Cortex of kidney (tissue), 1 donor: ENCODE results near the gene PKN3.

ENCODE experiments used
- DNase-seq: peaks from one replicate; lab custom pipeline; 2025; lab: John Stamatoyannopoulos, UW

Gene PKN3

DNA sequence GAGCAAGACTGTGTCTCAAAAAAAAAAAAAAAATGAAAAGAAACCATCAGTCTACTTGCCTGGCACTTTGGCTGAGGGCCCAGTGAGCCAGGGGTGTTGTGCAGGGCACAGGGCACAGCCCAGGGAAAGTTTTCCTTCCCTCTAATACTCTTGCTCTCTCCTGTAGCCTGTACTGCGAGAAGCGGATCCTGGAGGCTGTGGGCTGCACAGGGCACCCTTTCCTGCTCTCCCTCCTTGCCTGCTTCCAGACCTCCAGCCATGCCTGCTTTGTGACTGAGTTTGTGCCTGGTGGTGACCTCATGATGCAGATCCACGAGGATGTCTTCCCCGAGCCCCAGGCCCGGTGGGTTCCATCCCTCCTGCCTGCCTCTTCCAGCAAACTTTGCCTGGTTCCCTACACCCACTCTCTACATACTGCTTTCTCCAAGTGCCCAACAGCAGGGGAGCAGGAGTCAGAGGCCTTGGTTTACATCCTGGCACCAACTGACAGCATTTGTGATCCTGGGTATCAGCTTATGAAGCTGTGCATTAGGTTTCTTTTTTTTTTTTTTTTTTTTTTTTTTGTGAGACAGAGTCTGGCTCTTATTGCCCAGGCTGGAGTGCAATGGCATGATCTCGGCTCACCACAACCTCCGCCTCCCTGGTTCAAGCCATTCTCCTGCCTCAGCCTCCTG, 14.4 kb downstream of the PKN3 start:
- no peak for DNase-seq

DNA sequence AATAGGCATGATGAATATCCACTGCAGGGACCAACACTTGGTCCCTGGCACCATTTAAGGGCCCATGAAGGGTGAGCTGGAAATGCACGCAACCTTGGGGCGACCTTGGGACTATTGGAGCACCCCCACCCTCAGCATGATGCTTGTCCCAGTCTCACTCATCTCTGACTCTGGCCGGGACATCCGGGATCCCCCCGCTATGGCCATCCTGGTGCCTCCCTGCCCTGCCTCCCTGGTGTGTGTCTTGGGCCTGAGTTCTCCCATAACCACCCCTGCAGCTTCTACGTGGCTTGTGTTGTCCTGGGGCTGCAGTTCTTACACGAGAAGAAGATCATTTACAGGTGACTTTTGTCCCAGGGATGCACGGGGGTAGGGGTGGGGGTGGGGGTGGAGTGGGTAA, 15.7 kb downstream of the PKN3 start:
- DNase-seq = no peak

DNA sequence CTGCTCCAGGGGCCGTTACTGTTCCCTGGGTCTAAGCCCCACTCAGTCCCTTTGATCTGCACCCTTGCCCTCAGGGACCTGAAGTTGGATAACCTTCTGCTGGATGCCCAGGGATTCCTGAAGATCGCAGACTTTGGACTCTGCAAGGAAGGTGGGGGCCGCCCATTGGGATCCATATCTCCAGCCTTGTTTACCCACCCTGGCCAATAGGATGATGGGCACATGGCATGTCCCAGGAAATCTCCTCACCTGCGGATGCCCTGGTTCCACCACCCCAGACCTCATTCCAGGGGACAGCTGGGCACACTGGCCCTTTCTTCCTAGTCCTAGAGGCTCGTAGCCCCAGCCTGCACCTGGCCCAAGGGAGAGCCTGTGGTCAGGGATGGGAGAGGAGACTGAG, 16.2 kb downstream of the PKN3 start:
- no peak for DNase-seq

DNA sequence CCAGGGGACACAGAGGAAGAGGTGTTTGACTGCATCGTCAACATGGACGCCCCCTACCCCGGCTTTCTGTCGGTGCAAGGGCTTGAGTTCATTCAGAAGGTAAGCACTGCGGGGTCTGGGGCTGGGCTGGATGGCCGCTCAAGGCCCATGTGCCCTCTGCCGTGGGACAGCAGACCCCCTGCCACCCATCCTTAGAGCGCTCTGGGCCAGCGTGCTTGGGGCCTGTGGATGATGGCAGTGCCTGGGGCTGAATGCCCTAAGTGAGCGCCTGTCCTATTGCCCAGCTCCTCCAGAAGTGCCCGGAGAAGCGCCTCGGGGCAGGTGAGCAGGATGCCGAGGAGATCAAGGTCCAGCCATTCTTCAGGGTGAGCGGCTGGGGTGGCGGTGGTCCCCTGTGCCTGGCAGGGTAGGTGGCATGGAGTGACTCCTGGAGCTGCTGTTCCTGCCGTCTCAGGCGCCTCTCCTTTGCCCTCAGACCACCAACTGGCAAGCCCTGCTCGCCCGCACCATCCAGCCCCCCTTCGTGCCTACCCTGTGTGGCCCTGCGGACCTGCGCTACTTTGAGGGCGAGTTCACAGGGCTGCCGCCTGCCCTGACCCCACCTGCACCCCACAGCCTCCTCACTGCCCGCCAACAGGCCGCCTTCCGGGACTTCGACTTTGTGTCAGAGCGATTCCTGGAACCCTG, 17.8 kb downstream of the PKN3 start:
- DNase-seq = no peak

DNA sequence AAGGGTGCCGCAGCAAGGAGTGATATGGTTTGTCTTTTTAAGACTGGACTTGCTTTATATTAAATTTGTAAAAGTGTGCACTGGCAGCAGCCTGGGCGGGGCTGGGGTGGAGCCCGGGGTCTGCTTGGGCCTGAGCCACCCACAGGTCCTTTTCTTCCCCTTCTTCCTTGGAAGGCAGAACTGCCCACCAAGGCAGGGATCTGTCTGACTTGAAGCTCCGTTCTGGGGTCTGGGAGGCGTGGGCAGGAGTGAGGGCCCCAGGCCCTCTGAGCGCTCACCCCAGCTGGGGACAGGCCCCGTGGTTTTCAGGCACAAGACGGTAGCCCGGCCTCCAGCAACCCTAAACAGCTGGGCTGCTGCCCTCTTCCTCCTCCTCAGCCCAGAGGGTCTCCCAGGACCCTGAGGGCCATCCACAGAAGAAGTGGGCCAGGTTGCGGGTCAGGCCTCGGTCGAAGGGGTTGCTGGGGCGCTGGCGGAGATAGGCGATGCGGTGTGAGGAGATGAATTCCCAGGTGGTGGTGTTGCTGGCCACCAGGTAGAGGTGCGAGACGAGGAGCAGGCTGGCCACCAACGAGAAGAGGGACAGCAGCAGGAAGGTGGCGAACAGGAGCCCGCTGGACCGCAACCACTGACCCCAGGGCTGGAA, 18.7 kb downstream of the PKN3 start:
- no peak for DNase-seq

DNA sequence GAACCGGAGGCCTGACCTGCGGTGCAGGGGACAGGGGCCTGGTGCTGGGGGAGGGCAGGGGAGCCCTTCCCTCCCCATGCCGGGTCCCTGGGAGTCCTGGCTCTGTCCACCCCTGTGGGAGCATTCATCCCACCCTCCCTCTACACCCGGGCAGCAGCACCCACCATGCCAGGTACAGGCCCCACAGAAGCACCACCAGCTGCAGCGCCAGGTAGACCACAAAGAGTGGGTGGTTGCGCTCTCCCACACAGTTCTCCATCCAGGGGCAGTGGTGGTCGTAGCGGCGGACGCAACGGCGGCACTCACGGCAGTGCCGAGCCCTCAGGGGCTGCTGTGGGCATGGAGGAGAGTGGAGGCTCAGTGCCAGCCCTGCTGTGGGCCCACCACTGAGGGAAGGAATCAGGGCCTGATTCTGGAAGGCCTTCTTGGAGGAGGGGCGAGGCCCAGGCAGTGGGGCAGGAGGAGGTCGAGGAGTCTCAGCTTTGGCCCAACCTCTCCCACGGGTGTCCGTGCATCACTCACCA, 19.2 kb downstream of the PKN3 start:
- DNase-seq = no peak

DNA sequence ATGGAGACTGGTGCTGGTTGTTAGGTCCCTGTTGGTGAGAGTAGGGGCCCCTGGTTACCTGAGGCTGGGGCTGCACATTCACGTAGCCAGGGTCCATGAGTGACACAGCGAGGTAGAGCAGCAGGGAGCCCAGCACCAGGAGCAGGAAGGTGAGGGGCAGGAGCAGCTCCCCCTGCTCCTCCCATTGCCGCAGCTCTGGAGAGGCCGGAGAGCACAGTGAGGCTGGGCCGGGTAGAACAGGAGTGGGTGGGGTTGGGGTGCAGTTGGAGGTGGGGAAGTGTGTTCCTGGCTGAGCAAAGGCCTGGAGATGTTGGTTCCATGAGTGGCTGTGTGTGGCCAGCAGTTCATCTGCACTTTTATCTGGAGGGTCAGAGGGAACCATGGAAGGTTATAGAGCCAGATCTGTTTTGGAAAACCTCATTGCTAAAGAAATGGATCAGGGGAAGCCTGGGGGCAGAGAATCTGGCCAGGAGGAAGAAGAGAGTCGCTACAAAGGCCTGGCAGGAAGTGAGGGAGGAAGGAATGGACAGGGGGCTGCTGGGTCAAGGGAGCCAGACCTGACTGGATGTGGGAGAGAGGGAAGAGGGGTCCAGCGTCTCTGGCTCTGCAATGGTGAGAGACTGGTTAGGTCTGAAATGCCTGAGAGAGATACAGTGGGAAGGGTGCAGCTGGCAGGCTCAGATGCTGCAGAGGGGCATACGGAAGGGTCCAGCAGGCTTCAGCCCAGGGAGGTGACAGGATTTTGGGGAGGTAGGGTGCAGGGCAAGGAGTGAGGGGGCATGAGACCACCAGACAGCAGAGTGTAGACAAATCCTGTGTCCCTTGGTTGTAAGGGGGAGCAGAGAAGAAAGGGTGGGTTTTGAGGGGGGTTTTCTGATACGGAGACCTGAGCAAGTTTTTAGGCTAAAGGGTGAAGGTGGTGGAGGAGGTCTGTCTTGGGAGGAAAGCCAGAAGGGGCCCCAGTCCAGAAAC, 20.4 kb downstream of the PKN3 start:
- no peak for DNase-seq

DNA sequence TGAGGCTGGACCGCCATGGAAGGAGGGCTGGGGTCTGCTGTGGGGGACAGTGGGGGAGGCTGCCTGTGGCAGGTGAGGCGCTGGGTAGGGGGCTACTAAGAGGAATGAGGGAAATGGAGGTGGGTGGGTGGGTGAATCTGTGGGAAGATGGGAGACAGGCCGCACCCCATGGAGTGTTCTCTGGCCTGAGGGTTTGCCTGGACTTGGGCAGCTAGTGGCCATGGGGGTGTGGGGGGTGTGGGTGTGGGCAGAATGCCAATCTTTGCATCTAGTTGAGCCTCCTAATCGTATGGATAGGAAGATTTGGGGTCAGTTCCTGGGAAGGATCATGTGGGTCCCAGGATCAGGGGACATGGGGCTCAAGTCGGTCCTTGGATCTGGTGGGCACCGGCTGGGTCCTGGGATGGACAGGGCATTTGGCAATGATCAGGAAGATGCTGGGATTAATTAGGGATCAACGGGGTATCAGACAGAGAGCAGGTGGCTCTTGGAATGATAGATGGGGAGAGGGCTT, 21.1 kb downstream of the PKN3 start:
- DNase-seq = no peak

DNA sequence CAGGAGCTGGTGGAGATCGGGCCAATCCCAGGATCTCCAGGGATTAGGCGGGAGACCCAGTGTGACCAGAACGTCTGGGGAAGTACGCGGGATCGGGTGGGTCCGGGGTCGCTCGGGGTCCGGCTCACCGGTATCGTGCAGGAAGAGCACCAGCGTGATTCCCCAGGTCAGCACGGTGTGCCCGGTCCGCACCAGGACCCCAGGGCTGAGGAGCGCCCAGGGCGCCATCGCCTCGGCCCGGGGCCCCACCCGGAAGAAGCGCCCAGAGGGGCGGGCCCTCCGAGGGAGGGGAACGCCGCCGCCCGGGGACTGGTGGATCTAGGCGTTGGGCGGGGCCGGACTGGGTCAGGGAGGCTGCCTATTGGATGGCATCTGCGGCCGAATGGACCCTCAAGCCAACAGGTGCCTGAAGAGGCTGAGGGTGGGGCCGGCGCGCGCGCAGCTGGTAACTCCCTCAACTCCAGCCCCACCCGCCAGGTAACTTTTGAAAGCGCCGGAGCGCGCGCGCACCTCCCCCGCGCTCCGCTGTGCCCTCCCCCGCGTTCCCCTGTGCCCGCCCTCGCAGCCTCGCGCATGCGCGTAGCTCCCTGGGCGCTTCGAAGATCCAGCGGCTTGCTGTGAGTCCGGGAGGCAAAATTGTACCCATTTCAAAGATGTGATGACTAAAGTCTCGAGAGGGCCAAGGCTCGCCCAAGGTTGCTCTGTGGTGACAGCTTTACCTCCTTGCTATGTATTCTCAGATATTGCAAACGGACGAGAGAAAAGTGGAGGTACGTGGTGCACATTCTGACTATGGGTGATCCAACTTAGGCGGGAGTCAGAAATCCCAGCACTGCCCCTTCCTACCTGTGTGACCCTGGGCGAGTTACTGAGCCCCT, 21.8 kb downstream of the PKN3 start, which contains the start of gene ZDHHC12:
Gene ZDHHC12, minus strand, starts transcription at position 262 of the 878 bp plus-strand sequence. Its CDS starts 34 bp downstream, at position 228.
- peak; percentile 99 for DNase-seq

DNA sequence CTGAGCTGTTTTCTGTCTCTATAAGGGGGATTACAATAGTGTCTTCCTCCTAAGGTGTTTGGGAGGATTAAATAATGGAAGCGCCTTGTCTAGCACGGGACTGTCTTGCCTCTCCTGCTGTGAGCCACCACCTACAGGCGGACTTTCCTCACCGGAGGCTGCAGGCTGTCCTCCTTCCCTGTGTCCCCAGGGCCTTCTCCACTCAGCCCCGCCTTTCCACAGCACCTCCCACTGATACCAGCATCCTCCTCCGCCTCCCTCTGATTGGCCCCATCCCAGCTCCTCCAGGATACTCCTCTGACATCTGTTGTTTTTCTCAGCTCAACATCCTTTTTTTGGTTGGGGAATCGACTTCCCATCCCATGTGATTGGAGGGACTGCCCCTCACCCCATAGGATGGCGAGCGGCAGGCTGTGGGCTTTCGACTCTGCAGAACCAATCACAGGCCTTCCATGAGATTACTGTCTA, 22.5 kb downstream of the PKN3 start:
- no peak for DNase-seq

DNA sequence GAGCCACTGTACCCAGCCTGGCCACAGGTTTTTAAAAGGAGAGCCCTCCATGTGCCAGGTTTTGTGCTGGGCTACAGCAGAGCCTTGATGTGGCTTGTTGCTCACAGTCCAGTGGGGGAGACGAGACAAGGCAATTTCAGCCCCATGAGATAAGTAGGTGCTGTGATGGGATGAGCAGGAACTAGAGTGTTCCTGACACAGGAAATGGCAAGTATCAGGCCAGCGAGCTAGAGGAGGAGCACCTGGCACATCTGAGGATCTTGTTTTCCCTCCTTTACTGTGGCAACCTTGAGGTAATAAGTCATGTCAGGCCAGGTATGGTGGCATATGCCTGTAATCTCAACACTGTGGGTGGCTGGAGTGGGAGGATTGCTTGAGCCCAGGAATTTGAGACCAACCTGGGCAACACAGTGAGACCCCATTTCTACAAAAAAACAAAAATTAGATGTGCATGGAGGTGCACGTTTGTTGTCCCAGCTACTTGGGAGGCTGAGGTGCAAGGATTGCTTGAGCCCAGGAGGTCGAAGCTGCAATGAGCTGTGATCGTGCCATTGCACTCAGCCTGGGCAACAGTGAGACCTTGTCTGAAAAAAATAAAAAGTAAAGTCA, 25.4 kb downstream of the PKN3 start:
- no peak for DNase-seq

DNA sequence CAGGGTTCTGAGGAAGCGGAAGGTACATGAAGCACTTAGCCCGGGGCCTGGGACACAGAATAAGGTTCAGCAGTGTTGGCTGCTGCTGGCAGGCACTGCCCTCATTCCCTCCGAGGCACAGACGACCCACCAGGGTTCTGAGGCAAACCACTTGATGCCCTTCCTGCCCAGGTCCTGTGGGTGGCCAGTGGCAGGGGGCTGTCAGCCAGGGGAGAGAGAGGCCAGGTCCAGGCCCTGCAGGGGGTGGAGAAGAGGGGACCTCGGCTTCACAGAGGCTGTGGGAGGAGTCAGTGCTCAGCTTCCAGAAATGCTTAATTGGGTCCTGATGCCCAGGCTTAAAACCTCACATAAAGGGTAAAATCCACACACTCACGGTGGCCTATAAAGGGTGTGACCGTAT, 26.0 kb downstream of the PKN3 start:
- no peak for DNase-seq

DNA sequence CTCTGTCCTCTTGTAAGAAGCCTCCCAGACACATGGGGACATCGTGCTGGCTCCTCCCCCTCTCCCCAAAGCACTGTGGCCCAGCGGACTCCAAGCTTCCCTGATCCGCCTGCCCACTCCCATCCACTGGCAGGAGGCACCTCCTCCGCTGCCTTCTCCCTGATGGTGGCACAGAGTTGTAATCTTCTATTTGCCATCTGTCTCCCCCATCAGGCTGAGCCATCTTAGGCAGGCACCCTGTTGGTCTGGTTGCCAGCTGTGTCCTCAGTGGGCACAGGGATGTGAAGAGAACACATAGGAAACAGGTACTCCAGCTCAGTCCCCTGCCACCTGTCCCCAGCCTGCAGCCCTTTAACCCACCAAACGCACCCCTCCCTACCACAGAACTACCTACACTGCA, 27.0 kb downstream of the PKN3 start:
- no peak for DNase-seq

DNA sequence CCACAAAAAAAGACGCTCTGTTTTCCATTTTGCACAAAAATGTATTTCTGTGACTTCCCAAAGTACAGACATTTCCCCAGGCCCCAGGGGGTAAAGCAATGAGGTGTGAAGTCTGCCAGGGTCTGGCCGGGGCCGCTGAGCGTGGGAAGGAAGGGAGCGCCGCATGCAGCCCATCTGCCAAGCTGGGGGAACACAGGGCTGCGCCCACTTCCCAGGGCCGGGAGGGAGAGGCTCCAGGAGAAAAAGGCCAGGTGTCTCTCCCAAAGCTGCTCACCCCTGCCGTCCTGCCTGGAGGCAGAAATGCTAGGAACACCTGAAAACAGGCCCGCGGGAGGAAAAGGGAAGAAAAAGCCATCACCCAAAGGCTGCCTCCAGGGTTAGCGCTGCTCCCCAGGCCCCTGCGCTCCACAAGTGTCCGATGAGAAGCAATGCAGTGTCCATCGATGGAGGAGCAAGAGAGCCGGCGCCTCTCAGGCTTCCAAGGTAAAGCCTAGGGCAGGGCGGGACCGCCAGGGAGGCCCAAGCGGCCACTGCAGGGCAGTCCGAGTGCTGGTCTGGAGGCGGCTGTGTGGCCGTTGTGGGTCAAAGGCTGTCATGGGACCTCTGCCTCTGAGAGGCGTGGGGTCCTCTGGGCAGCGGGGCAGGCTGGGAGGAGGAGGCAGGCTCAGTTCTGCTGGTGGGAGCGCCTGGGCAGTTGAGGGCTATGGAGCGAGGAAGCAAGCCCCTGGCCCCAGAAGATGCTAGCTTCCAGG, 27.6 kb downstream of the PKN3 start:
- DNase-seq = no peak

DNA sequence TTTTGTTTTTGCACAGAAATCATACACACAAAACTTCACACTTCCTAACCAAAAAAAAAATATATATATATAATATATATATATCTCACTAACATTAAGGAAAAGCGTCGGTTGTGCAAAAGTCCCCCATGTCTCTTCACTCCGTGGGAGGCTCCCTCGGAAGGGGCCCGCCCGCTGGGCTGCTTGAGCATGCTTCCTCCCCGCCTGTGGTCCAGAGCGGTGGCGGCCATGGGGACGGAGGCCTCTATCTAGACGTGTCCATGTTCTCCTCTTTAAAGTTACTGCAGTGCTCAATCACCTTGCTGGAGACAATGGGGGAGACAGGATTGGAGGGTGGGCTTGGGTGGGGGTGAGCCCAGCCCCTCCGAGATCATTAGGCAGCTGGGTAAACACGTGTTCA, 28.8 kb downstream of the PKN3 start:
- no peak for DNase-seq

DNA sequence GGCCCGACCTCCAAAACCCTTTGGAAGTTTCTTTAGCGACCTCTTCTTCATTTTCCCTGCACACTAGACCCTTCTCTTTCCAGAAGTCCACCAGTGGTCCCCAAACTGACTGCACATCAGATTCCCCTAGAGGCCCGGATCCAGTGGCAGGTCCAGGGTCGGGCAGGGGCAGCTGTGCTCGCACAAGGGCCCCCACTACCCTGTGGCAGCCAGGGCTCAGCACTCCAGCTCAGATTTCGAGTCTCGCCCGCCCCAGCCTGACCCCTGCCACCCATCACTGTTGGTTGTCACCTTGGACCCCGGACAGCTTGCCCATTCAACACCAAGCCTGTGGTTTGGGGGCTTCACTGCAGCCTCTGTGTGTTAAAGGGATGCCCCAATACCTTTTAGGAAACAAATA, 29.4 kb downstream of the PKN3 start:
- no peak for DNase-seq

DNA sequence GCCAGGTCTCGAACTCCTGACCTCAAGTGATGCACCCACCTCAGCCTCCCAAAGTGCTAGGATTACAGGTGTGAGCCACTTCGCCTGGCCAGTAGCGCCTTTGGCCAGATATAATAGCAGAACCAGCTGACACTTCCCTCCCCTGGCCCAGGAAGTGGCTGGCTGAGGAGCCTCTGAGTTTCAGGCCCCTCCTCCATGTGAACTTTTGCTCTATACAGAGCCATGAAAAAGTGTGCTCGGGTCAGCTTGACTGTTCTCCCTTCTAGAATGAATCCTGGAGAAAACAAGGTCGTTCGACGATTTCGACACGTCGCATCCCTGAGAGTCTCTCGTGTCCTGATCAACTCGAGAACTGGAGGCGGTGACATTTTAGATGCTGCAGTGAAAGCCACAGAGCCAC, 30.3 kb downstream of the PKN3 start:
- no peak for DNase-seq

DNA sequence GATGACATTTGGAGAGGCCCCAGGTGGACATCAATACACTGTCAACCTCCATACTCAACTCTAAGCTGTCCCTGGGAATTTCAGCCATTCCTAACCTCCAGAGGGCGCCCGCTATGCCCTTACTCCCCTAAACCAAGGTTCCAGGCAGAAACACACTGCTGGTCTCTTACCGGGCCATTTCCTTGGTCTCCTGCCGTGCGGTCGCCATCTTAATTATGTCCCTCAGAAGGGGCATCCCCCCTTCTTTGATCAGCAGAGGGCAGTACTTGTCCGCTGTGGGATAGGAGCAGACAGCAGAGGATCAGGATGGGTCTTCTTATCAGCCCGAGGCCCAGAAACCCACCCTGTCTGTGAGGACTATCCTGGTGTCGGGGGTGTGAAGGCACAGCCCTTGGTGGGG, 31.0 kb downstream of the PKN3 start:
- no peak for DNase-seq

DNA sequence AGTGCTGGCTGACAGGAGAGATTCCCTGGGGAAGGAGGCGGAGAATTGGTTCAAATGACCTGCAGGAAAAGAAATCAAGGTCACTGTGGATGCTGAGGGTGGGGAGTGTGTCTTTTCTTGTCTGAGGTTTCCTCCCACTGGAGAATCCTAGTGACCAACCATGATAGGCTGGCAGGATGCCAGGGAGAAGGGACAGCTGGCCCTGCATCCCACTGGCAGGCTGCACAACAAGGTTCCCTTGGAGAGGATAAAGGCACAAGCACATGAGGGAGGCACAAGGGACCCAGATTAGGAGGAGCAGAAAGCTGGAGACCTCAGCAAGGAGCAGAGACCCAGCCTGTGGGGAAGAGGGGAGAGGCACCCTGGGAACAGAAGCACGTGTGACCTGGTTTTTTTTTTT, 33.1 kb downstream of the PKN3 start:
- DNase-seq = no peak
